ENCODE results near the gene RPUSD4.

GRCh38 chr11:126160345-126161022 lies 51.0 kb downstream of the RPUSD4 start:
- TF ChIP-seq CTCF (IDR thresholded peaks at IDR 0.05) (no peak), POLR2A (IDR thresholded peaks at IDR 0.05; ENCODE audit: low read depth) (no peak), POLR2AphosphoS5 (IDR thresholded peaks at IDR 0.05) (no peak), EP300 (IDR thresholded peaks at IDR 0.05) (no peak)

All from esophagus muscularis mucosa (tissue), 4 donors.